IMR-90 (cell line): Measurements from ENCODE around the gene LRIT1. TPM values are rescaled to one million over a fixed set of nuclear protein-coding genes. Genes with fewer than 3 reads are reported as not detected.

Source experiments
- ATAC-seq: fragments of 200-7000 bp; cut with Tn5 transposase; 2 replicates; pipeline ENCODE4 v1.9.1; 2020; ENCODE audit warnings: low read depth, mild to moderate bottlenecking, moderate library complexity
- BruUV-seq: library from RNA; stranded (reverse); fragments of 400-500 nt; replicated peaks from 2 replicates; lab custom pipeline; 2021; lab: Mats Ljungman, UMichigan
- CTCF ChIA-PET: fragments of 300-600 bp; formaldehyde crosslinking; extraction: SDS; loops from one replicate; lab custom pipeline; 2021; ENCODE audit warnings: antibody characterized with exemption; lab: Yijun Ruan, JAX
- POLR2A ChIA-PET: fragments of 300-600 bp; sonication (Branson Sonifier 250); formaldehyde crosslinking; loops from one replicate; lab custom pipeline; 2022; ENCODE audit warnings: antibody characterized with exemption; ENCODE audit not compliant: unreplicated experiment; lab: Charles Lee
- DNase-seq: peaks from one replicate; pipeline ENCODE4 v3.0.0; 2013
- H2AFZ ChIP-seq: replicated peaks from 2 replicates; pipeline ENCODE3; 2013; ENCODE audit warnings: low read length, mild to moderate bottlenecking; ENCODE audit not compliant: poor library complexity
- H2AK5ac ChIP-seq: 2 replicates; pipeline ENCODE4 v1.6.1; 2013; ENCODE audit warnings: low read depth, low read length, inconsistent platforms
- H2AK9ac ChIP-seq: replicated peaks from 2 replicates; pipeline ENCODE3; 2013; ENCODE audit warnings: mild to moderate bottlenecking, low read depth, low read length, moderate library complexity; ENCODE audit not compliant: poor library complexity
- H2BK120ac ChIP-seq: 2 replicates; pipeline ENCODE4 v1.6.1; 2013; ENCODE audit warnings: low read depth, low read length, inconsistent platforms
- H2BK15ac ChIP-seq: 3 replicates; pipeline ENCODE4 v1.6.1; 2013; ENCODE audit warnings: low read depth, low read length, inconsistent platforms
- H2BK20ac ChIP-seq: 2 replicates; pipeline ENCODE4 v1.6.1; 2013; ENCODE audit warnings: low read depth, mild to moderate bottlenecking, inconsistent platforms, low read length, moderate library complexity
- H2BK5ac ChIP-seq: 2 replicates; pipeline ENCODE4 v1.6.1; 2013; ENCODE audit warnings: mild to moderate bottlenecking, low read depth, low read length, inconsistent platforms; ENCODE audit not compliant: poor library complexity, severe bottlenecking
- H3K14ac ChIP-seq: replicated peaks from 2 replicates; pipeline ENCODE4 v1.6.1; 2013; ENCODE audit warnings: low read depth, low read length, inconsistent platforms
- H3K18ac ChIP-seq: 2 replicates; pipeline ENCODE4 v1.6.1; 2013; ENCODE audit warnings: low read depth, low read length, control low read depth
- H3K23ac ChIP-seq: 2 replicates; pipeline ENCODE4 v1.6.1; 2013; ENCODE audit warnings: low read depth, low read length, inconsistent platforms
- H3K27ac ChIP-seq: 2 replicates; pipeline ENCODE4 v1.5.1; 2013; ENCODE audit warnings: mild to moderate bottlenecking, control low read depth, low read length; ENCODE audit not compliant: insufficient read depth
- H3K27me3 ChIP-seq: 2 replicates; pipeline ENCODE4 v1.6.1; 2013; ENCODE audit warnings: low read length; ENCODE audit not compliant: control insufficient read depth, insufficient read depth
- H3K36me3 ChIP-seq: 2 replicates; pipeline ENCODE4 v1.6.1; 2013; ENCODE audit warnings: low read length, mixed read lengths; ENCODE audit not compliant: control insufficient read depth, insufficient read depth
- H3K4ac ChIP-seq: 2 replicates; pipeline ENCODE4 v1.6.1; 2013; ENCODE audit warnings: low read depth, low read length, inconsistent platforms
- H3K4me1 ChIP-seq: 2 replicates; pipeline ENCODE4 v1.6.1; 2013; ENCODE audit warnings: low read length, mixed read lengths; ENCODE audit not compliant: control insufficient read depth, insufficient read depth
- H3K4me2 ChIP-seq: 2 replicates; pipeline ENCODE4 v1.6.1; 2013; ENCODE audit warnings: low read depth, mild to moderate bottlenecking, control low read depth, low read length, moderate library complexity
- H3K4me3 ChIP-seq: 2 replicates; pipeline ENCODE4 v1.5.1; 2013; ENCODE audit warnings: low read depth, mild to moderate bottlenecking, control low read depth, low read length, moderate library complexity; ENCODE audit not compliant: insufficient read depth
- H3K56ac ChIP-seq: 2 replicates; pipeline ENCODE4 v1.6.1; 2013; ENCODE audit warnings: low read length, inconsistent platforms; ENCODE audit not compliant: insufficient read depth; ENCODE audit errors: extremely low read depth
- H3K79me1 ChIP-seq, 2 experiments: 2 replicates each; pipeline ENCODE4 v1.6.1; 2013; ENCODE audit warnings: low read length in 2 of 2, inconsistent platforms in 1 of 2, low read depth in 1 of 2
- H3K9ac ChIP-seq: 2 replicates; pipeline ENCODE4 v1.6.1; 2013; ENCODE audit warnings: low read depth, low read length, control low read depth
- H3K9me1 ChIP-seq: 2 replicates; pipeline ENCODE4 v1.6.1; 2013; ENCODE audit warnings: low read length, inconsistent platforms; ENCODE audit not compliant: insufficient read depth
- H3K9me3 ChIP-seq: 2 replicates; pipeline ENCODE4 v1.6.1; 2013; ENCODE audit warnings: low read length; ENCODE audit not compliant: control insufficient read depth, insufficient read depth
- H4K20me1 ChIP-seq: 2 replicates; pipeline ENCODE4 v1.6.1; 2013; ENCODE audit warnings: low read length, inconsistent platforms; ENCODE audit not compliant: insufficient read depth
- H4K5ac ChIP-seq: 2 replicates; pipeline ENCODE4 v1.6.1; 2013; ENCODE audit warnings: mild to moderate bottlenecking, low read depth, low read length, control low read depth
- H4K8ac ChIP-seq, 2 experiments: 2 replicates each; pipeline ENCODE4 v1.6.1; 2013; ENCODE audit warnings: low read depth in 2 of 2, low read length in 2 of 2, control low read depth in 1 of 2, inconsistent platforms in 1 of 2
- H4K91ac ChIP-seq: 2 replicates; pipeline ENCODE4 v1.6.1; 2013; ENCODE audit warnings: low read depth, low read length, inconsistent platforms; ENCODE audit not compliant: insufficient read depth
- BHLHE40 ChIP-seq: fragments of 150-350 bp; IDR thresholded peaks from 2 replicates; pipeline ENCODE4 v1.6.1; 2016; ENCODE audit warnings: mild to moderate bottlenecking, low read depth, low read length
- MAZ ChIP-seq: IDR thresholded peaks from 2 replicates; pipeline ENCODE4 v1.6.1; 2012; ENCODE audit warnings: low read depth, mild to moderate bottlenecking, low read length, improper control_type of control experiment, moderate library complexity, borderline replicate concordance
- NFE2L2 ChIP-seq: fragments of 150-350 bp; IDR thresholded peaks from 2 replicates; pipeline ENCODE4 v1.6.1; 2016; ENCODE audit warnings: low read depth, mild to moderate bottlenecking, low read length
- USF2 ChIP-seq: fragments of 150-350 bp; IDR thresholded peaks from 2 replicates; pipeline ENCODE4 v1.6.1; 2017; ENCODE audit warnings: mild to moderate bottlenecking, antibody characterized with exemption, low read length, low read depth
- WGBS, 2 experiments: methylation state at CpG; one replicate each; pipeline versions ENCODE4 v1.1.5 to v1.1.7; 2013; ENCODE audit warnings: missing lambda C conversion rate in 2 of 2; ENCODE audit not compliant: insufficient read length in 1 of 2; ENCODE audit errors: extremely low coverage in 2 of 2; 5-methylcytosine and 5-hydroxymethylcytosine counted together
- dilution Hi-C: fragments of 300-500 bp; cut with HindIII; formaldehyde crosslinking; loops from one replicate; pipeline ENCODE4 v1.14.3; 2018; ENCODE audit warnings: low sequenced_read_pairs; ENCODE audit not compliant: unreplicated experiment
- in situ Hi-C: fragments of 300-500 bp; cut with MboI; formaldehyde crosslinking; loops from 3 replicates; pipeline ENCODE4 v1.14.3; 2019; ENCODE audit warnings: low sequenced_read_pairs, inconsistent platforms, mixed read lengths
- intact Hi-C: fragments of 100-400 bp; cut with micrococcal nuclease; formaldehyde crosslinking; loops from 2 replicates; pipeline ENCODE4 v1.10.0; 2022
- polyA plus RNA-seq, 3 experiments: library from polyadenylated mRNA; depleted of rRNA; stranded (reverse); fragments of >200 nt; gene quantifications; 2 replicates each; pipeline ENCODE4 v1.2.3, GENCODE V29; 2012; ENCODE audit warnings: low replicate concordance in 1 of 3
- total RNA-seq: library from RNA; depleted of rRNA; stranded (reverse); fragments of >200 nt; gene quantifications from 2 replicates; pipeline ENCODE4 v1.2.3, GENCODE V29; 2012

Gene LRIT1
- total and polyA plus RNA-seq, 2 of the 4 experiments (the other 2 are of a cell fraction): not detected

- H4K5ac ChIP-seq: no peak overlapping the region
- intact Hi-C loops (no loop called here), in situ Hi-C loops (no loop called here), dilution Hi-C loops (no loop called here)
- BruUV-seq: no TSS peak
- ATAC-seq (no peak), DNase-seq (no peak)
- H3K56ac ChIP-seq: no peak overlapping the region
- no peak overlapping the region for H4K8ac ChIP-seq
- H3K27me3 ChIP-seq: peaks cover 49% of the 10 kb centered on the region
- no peaks in the 10 kb centered on the region for H4K20me1 ChIP-seq
- no peak overlapping the region for H2AK9ac ChIP-seq
- H3K18ac ChIP-seq: no peak overlapping the region
- H3K14ac ChIP-seq: no peak overlapping the region
- H2BK5ac ChIP-seq: no peak overlapping the region
- no peak overlapping the region for H2AK5ac ChIP-seq
- TF ChIP-seq NFE2L2 (no peak), MAZ (no peak), BHLHE40 (no peak), USF2 (no peak)
- no peak overlapping the region for H3K23ac ChIP-seq
- no peaks in the 10 kb centered on the region for H3K9me1 ChIP-seq
- H2BK15ac ChIP-seq: no peak overlapping the region
- no peak overlapping the region for H3K4ac ChIP-seq
- H2BK20ac ChIP-seq: no peak overlapping the region
- H4K91ac ChIP-seq: no peak overlapping the region
- no peaks in the 10 kb centered on the region for H3K9me3 ChIP-seq
- peaks cover 2% of the 10 kb centered on the region; the same call in 1 of the 2 replicates for H3K4me1 ChIP-seq
- no peak overlapping the region for H2BK120ac ChIP-seq
- H2AFZ ChIP-seq: no peak overlapping the region
- no peaks in the 10 kb centered on the region for H3K36me3 ChIP-seq
- no peak overlapping the region for H3K27ac ChIP-seq
- no peaks in the 10 kb centered on the region for H3K79me1 ChIP-seq
- no peak overlapping the region for H3K9ac ChIP-seq
- H3K4me2 ChIP-seq: no peak overlapping the region
- no peak overlapping the region for H3K4me3 ChIP-seq
- ChIA-PET CTCF (interaction anchor here (0.6 kb wide), 1 partner anchor 443 kb away, joined by 3 read pairs; no protein-coding TSS in a partner anchor), POLR2A (no interaction called here)
- WGBS, 2 experiments: no CpG with 5 or more reads among the region's 5 CpGs
Measured at GRCh38 chr10:84196941-84197340, 44.4 kb downstream of the LRIT1 start.
